Femur (tissue), 1 donor: Measurements from ENCODE around the gene CAPS.
A peak's percentile ranks its signal among the peaks of the same experiment; 100 is the strongest.

ENCODE experiments used
- DNase-seq: peaks from one replicate; pipeline ENCODE4 v3.0.0-alpha.2; 2017

The CAPS gene

DNA sequence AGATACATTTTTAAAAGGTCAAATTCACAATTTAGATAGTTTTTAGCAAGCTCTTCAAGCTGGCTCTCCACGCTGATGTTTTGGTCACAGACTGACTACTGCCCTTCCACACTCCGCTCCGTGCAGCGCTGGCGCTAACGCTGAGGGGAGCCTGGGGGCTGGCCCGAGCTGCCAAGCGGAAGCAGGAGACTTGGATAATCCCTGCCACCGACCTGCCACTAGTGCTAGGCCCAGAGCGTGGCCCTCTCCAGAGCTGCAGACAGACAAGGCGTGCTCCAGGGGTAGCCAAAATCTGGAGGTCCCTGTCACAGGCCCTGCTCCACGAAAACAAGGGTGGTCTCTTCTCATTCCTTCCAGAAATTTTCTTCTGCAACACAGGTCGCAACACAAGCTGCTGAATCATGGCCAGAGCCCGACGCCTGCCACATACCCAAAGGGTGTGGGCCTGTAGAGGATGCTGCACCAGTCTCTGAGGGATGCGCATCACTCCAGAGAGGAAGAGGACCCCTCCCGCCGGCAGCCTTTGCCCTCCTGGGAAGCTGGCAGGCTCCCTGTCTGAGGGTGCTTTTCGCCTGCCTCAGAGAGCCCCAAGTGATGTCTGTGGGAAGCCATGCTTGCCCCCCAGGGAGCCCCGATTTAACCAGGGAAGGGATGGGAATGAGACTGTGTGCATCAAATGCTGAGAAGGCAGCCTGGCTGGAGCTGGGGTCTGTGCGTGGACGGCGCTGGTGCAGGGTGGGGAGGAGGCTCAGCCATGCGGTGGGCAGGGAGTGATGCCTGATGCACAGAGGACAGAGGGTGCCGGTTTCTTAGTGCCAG lies 21.6 kb downstream of the CAPS start:
- DNase-seq = no peak

GRCh38 chr19:5936292-5936592 lies 22.2 kb downstream of the CAPS start:
- no peak for DNase-seq

DNA sequence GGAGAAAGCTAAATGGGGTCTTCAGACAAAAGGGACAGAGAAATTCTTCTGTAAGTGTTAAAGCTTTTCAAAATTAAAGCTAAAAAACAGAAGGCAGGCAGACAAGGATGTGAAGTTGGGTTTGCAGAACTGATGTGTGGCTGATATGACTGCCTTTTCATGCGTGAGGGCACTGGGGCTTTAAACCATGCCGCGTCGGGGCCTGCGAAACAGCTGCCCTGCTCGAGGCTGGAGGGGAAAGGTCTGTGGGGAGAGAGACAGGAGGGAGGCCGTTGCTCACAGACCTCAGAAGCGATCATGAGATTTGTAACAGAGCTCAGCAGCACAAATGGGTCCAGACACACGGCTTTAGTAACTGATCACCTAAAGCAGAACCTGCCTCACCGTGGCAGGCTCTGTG lies 23.5 kb downstream of the CAPS start:
- no peak for DNase-seq

- DNase-seq = no peak
Measured at GRCh38 chr19:5940260-5941208, 26.5 kb downstream of the CAPS start.

DNA sequence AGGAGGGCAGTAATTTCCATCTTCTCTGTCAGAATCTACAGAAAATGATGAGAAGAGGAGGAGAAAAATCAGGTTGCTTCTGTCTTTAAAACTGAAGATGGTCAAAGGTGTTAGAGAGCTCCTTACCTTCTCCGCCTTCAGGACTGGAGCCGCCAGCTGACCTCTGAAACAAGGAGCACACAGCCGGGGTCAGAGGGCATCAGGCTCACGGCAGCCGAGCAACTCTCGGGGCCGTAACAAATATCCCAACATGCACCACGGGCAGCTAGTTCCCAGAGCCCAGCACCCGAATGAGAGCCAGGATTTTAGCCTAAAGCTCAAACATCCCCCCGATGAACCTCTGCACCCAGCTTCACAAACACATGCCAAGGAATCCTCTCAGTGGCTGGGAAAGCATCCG lies 27.6 kb downstream of the CAPS start:
- DNase-seq = no peak

DNA sequence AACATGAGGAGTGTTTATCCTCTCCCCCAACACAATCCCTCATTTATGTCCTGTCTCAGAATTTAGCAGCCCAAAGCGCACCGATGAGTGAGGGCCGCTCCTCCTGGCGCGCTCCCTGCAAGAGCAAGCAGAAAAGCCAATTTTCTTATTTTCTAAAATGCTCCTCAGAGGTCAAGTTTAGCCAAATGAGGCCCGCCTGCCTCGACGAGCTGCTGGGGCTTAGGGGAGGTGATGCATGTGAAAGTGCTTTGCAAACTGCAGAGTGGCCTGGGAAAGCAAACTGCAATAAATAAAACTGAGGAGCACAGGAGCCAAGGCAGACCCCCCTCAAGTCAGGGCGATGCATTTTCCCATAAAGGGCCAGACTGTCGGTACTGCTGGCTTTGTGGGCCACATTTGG lies 29.0 kb downstream of the CAPS start:
- DNase-seq = peak; percentile 65

DNA sequence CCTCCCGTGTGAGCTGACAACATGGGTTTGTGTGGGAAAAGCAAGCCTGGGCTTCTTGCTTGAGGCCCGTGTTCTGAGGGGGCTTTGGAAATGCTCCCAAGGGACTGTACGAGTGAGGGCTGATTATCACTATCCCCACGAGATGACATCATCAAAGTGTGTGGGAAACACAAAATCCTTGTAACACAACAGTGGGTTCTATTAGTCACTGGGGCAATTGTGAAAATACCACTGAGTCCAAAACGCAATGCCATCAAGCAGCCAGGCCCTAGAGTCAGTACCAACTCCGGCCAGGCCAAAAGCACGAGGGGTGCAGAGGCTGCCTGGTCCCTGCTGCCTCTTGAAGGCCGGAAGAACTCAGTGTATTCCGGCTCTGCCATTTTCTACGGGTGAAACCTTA lies 29.6 kb downstream of the CAPS start:
- no peak for DNase-seq

DNA sequence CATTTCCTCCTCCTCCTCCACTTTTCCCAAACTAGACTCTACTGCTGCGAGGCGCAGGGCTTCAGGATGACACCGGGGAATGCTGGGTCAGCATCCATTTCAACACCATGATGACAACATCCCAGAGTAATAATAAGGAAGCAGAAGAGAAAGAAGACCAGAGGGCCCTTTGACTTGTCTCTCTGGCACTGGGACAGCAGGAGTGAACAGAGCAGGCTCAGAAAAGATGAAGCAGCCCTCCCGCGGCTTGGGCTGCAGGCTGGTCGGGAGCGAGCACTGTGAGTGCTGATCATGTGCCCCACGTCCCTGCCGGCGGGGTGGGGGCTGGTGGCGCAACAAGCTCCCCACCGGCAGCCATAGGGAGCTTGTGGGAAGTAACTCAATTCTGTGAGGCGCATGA lies 33.4 kb downstream of the CAPS start:
- peak; percentile 51 for DNase-seq

- no peak for DNase-seq
Measured at GRCh38 chr19:5948752-5949564, 34.9 kb downstream of the CAPS start.

DNA sequence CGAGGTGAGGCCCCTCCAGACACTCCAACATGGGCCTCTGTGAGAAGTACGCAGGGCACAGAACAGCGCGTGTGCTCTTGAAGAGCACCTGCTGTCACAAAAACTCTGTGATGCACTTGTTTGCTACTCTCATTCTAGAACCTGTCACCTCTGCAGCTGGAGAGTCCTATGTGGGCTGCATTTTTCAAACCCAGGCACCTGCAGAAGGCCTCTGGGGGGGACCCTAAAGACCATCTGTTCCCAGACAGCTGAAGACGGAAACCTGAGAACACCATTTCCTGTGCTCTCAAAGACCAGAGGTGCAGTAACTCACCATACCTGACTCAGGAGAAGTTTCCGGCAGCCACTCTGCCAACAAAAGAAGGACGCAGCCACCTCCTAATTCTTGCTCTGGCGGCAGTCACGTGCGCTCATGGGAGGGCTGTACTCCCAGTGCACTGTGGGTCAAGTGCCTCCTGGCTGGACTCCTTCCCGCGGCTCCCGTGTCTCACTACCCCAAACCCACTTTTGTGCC lies 35.8 kb downstream of the CAPS start:
- no peak for DNase-seq

DNA sequence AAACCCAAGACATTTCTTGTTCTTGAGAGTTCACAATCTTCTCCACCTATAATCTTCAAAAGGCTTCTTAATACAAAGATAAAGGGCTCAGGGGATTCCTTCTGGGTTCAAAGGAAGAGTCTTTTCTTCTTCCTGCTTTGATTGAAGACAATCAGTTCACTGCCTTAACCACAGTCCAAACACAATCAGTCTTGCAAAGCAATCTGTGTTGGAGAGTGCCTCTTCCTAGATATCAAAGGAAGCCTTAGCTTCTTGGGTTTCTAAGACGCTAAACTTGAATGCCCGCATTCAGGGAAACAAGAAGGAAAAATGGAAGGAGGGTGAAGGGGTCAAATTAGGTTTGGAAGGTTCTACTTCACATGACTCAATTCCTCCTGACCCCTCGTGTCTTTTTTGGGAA lies 36.7 kb downstream of the CAPS start:
- no peak for DNase-seq

GRCh38 chr19:5951338-5951861 lies 37.3 kb downstream of the CAPS start:
- DNase-seq = no peak

DNA sequence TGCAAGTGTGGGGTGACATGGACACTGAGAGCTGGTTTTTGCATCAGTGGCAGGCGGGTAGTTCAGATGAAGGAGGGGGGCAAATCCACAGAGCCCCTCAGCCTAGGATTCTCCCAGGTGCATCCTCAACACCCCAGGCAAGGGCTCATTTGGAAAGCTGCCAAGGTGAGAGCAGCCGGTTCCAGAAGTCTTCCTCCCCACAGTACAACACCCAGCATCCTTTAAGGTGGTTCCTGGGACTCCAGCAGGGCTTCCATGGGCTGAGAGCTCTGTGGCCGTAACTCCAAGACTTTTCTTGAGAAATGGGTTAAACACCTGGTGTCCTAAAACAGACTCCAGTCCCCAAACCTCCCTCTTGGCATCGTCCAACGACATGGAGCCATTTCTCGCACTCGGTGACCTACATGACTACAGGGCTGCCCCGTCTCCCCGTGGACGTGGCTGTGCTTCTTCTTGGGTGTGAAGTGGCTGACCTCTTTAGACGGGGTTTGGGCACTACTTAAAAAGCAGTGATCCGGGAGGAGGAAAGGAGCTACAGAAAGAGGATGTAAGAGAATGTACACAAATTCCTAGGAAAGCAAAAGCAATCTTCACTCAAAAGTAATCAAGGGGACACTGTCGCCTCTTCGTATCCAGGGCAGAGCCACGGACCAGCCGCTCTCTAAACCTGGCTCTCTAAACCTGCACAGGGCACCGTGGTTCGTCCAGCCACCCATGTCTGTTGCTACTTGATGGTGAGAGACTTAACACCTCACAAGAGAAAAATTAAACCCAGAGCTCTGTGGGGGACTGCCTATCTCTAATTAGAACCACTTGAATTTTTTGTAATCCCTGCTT lies 38.4 kb downstream of the CAPS start:
- DNase-seq = no peak

DNA sequence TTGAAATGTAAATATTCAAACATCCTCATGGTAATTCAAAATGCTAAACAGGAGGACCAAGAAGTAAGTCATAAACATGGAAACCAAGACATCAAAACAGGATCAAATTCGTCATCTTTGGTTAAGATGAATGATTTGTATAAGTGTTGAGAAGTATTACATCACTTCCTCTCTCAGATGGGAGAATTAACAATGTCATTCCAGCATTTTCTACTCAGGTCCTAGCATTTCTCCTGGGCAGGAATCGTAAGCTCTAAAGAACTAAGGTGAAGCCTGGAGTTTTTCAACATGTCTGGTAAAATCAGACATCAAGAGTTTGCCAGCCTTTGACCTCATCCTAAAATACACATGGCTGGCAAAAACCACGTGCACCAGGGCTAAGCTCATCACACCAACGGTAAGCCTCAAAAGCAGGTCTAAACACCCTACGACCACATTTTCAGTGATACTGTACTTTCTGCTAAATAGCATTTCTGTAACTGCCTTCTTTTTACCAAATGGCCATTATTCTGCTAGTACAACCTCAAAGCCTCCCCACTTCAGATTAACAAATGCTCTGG lies 39.1 kb downstream of the CAPS start:
- no peak for DNase-seq

- DNase-seq = no peak
Measured at GRCh38 chr19:5953680-5954213, 39.7 kb downstream of the CAPS start.

DNA sequence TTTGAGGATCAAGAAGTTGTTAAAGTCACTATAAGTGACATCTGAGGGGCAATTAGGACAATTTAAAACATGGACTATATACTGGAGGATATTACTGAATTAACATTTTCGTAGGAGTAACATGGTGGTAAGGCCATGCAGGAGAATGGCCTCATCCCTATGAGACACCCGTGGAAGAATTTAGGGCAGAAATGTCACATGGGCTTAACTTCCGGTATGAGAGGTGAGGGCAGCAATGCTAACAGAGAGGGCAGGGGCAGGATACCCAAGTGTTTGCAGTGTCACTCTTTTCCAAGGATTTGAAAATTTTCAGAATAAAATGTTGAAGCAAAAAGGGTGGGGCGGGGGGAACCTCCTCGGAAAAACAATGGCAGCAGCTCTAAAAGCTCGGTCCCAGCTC lies 40.2 kb downstream of the CAPS start:
- DNase-seq = no peak

DNA sequence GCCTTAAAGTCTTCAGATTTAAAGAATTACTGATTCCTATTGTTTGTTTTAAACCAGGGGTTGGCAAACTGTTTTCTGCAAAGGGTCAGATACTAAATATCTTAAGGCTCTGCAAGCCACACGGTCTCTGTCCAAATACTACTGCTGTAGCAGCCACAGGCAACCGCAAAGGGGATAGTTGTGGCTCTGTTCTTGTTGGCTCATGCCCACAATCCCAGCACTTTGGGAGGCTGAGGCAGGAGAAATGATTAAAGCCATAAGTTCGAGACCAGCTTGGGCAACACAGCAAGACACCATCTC lies 41.5 kb downstream of the CAPS start:
- DNase-seq = no peak

DNA sequence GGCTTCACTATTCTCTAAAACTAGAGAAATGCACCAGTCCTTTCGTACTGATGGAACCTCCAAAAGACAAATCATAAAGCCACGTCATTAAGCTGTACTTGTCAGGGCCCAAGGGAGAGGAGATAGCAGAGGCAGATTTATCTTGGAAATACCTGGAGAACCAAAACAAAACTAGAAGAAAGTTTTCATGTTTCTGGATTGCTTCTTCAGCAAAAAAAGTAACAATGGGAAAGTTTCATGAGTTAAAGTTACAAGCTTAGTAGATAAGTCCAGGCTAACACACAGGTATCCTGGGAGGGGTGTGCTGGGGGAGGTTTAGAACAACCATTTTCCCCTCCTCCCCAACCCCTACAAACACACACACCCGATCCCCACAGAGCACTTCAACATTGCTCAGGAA lies 42.3 kb downstream of the CAPS start:
- DNase-seq = no peak

DNA sequence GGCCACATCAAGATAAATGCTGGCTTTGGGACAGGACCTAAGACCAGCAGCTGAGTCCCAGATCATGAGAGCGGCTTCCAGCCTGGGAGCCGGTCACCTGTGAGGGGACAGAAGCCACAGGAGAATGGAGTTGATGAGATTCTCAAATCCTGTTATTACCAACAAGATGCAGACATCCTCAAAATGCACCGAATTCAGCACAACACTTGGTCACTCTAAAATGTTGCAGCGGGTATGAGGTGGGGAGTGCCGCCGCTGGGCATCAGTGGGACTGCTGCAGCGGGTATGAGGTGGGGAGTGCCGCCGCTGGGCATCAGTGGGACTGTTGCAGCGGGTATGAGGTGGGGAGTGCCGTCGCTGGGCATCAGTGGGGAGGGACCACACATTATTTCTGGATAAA lies 42.7 kb downstream of the CAPS start:
- DNase-seq = no peak

DNA sequence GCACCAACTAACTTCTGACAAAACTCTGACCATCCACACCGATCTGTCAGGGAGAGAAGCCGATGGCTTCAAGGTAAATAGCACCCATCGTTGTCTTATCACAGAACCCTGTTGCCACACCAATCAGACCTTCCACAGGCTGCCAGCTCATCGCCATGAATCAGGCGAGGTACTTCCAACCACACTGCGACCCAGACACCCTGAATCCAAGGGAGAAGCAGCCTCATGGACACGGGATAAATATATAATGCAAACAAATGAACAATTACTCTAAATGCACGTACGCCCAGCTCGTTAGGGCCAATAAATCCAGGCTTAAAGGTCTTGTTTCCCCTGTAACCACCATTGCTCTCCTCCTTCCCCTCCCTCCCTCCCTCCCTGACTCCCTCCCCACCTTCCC lies 43.1 kb downstream of the CAPS start:
- no peak for DNase-seq

DNA sequence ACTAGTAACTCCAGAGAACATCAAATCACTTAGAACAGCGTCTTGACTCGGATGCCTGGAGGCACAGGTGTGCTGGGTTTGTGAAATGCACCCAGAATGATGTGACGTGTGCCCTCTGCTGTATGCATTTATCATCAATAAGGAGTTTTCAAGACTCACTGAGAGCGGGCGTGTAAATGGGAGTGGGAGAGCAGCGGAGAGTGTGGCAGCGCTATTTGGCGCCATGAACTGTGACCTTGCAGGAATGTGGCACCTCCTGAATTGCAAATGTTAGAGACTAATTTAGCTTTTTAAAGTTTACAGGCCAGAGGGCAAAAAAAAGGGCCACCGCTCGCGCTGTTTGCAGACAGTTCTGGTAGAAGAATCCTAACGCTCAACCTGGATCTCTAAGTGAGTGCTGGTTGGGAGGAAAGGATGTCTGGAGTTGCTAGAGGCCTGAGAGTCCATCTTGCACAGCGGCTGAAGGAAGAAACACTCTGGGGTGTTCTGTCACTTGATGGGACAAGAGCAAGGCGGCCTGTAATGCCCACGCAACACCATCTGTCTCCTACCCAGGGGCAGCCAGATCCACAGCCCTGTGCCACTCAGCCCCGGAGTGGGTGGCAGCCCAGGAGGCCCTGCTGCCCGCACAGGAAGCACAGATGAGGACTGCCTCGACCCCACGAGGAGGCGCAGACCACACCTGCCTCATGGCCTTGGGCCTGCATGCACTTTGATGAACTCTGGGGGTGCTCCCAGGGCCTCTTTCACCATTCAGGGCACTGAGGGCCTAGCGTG lies 44.2 kb downstream of the CAPS start:
- DNase-seq = no peak
